H4 (cell line): Measurements from ENCODE around the gene SERPINB10. TPM values are rescaled to one million over a fixed set of nuclear protein-coding genes. Genes with fewer than 3 reads are reported as not detected.

Source experiments
- DNase-seq: peaks from one replicate; pipeline ENCODE4 v3.0.0-alpha.2; 2015; ENCODE audit warnings: low spot score
- total RNA-seq: library from RNA; depleted of rRNA; stranded (reverse); fragments of >200 nt; shearing (Covaris generic); gene quantifications from 2 replicates; pipeline ENCODE4 v1.2.3, GENCODE V29; 2014

SERPINB10 gene
- total RNA-seq, 1 experiment from 2014 or later = 1.0 TPM

GRCh38 chr18:63947051-63947790, 39.5 kb downstream of the SERPINB10 start:
- no peak for DNase-seq

- peak; percentile 32 for DNase-seq
These were observed 41.4 kb downstream of the SERPINB10 start, which contains the start of gene HMSD for GRCh38 chr18:63949068-63949737. TSS of gene HMSD (plus strand) at chr18:63949301. CDS start at chr18:63953456, 4,155 bp downstream.

DNA sequence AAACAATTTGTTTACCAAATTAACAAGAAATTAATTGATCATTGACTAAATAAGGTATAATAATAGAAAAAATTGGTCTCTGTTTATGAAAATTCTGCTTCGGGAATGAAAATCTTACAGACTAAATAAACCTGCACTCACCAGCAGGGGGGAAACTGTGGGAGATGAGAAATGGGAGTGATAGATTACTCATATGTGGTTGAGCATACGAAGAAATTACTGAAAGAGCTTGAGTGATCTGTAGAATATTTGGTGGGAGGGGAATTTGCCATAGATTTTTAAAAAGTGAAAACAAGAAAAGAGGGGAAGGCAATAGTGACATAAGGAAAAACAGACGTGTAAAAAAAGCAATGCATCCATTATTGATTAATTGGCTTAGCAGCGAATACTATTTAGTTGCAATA, 43.5 kb downstream of the SERPINB10 start:
- DNase-seq = no peak

- DNase-seq = no peak
These were observed 46.1 kb downstream of the SERPINB10 start for GRCh38 chr18:63953811-63954210.

- no peak for DNase-seq
These were observed 49.0 kb downstream of the SERPINB10 start for GRCh38 chr18:63956755-63957154.

DNA sequence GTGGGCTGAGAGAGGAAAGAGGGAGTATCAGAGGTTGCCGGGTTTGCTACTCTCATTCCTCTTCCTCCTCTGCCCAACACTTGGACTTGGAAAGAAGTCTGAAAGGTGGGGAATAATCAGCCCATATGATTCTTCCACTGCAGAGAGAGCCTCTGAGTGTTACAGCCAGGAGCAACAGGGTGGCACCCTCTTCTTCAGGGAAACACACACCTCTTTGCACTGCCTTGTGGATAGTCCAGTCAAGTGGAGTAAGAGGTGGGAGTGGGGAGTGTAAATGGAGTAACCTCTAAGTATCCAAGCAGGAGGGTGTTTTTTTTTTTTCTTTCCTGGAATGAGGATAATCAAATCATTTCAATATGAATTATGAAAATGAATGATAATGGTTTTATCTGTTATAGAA, 53.1 kb downstream of the SERPINB10 start:
- no peak for DNase-seq

GRCh38 chr18:63961435-63961980, 53.8 kb downstream of the SERPINB10 start:
- DNase-seq = no peak

DNA sequence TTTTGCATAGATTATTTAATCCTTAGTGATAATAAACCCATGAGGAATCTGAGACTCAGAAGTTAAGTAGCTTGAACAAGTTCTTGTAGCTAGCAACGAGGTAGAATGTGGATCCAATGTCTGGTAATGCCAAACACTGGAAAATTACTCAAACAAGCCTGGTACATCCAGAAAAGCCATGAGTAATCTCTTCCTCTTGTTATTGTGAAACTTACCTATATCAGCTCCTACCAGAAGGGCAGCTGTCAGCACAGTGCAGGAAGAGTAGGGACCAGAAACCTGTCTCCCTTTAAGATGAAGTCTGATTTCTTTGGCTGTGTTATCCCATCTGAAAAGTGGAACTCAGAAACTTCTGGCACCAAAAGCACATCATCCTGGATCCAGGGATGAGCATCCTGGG, 54.4 kb downstream of the SERPINB10 start:
- DNase-seq = no peak

DNA sequence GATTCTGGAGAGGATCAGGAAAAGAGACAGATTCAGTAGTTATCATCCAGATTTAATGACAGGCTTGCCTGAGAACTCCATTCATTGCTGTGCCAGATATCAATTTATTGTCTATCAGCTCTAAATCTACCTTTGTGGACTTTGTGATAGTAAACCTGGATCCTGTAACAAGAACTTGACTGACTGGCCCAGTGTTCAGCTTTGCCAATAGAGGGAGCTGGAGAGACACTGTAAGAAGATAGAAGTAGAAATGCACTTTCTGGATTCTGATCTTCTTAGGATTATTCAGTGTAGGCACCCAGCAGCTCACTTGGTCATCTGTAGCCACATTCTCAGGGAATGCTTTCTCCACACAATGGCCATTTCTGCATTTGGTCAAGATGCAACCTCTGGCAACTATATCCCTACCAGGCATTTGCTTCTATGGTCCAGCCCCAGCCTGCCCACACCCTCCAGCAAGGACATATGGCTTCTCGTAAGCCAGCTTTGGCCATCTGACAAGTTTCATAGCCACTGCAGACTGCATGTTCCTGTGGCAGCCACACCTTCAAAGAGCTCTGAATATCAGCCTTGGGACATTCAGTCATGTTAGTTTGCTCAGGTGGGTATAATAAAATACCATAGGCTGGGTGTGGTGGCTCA, 56.0 kb downstream of the SERPINB10 start:
- peak; percentile 74 for DNase-seq

- no peak for DNase-seq
These were observed 57.1 kb downstream of the SERPINB10 start for GRCh38 chr18:63964908-63965307.

DNA sequence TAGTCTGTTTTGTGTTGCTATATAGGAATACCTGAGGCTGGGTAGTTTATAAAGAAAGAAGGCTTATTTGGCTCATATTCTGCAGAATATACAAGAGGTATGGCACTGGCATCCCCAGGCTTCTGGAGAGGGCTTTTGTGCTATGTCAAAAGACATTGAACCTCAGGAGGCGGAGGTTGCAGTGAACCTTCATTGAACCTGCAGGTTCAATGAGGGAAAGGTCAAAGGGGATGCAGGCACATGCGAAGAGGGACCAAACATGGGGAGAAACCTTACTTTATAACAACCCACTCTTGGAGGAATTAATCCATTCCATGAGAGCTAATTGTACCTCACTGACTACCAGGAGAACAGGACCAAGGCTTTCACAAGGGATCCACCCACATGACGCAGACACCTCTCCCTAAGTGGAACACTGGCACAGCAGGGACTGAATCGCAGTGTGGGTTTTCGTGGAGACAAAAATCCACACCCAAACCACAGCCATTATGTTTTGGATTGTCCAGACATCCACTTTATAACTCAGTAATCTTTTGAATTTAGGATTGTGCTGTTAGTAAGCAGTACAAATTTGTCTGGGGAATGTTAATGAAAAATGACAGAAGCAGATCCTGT, 58.1 kb downstream of the SERPINB10 start:
- DNase-seq = no peak

DNA sequence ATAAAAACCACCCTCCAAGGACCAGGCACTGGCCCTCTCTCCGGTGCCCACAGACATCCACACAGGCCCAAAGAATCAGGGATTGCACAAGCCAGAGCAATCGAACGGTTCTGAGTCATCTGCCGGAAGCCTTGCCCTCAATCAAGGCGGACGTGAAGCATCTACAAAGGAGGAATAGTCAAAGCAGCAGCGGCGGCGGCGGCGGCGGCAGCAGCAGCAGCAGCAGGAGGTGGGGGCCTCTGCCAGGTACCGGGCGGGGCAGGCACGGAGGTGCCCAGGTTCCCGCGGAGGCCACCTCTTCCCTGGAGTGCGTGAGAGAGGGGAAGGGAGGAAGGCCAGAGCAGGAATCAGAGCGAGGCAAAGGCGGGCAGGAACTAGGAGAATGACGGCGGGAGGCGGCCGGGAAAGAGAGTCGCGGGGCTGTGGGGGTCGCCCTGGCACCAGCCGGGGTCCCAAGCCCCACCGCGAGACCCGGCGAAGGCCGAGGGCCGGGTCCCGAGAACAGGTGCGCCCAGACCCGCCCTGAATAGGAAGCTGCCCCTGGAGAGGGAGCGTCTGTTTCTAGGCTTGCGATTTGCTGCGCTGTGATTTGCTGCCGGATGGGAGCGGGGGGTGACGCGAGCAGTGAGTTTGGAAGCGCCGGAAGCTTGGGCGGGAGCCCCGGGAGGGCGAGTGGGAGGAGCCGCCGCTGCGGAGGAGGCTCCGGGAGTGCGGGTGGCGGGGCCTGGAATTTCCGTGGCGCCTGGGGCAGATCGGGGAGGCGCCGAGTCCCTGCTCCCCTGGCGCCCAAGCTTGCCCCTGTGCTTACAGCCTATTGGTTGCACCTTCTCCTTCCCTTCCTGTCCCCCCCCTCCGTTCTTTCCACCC, 62.4 kb downstream of the SERPINB10 start, which contains the start of gene SERPINB8:
TSS of gene SERPINB8 (plus strand) at position 140 of the 867 bp plus-strand sequence. CDS start 8,228 bp downstream, outside the sequence.
- peak; percentile 95 for DNase-seq

- DNase-seq = no peak
These were observed 63.0 kb downstream of the SERPINB10 start for GRCh38 chr18:63970809-63971205.

DNA sequence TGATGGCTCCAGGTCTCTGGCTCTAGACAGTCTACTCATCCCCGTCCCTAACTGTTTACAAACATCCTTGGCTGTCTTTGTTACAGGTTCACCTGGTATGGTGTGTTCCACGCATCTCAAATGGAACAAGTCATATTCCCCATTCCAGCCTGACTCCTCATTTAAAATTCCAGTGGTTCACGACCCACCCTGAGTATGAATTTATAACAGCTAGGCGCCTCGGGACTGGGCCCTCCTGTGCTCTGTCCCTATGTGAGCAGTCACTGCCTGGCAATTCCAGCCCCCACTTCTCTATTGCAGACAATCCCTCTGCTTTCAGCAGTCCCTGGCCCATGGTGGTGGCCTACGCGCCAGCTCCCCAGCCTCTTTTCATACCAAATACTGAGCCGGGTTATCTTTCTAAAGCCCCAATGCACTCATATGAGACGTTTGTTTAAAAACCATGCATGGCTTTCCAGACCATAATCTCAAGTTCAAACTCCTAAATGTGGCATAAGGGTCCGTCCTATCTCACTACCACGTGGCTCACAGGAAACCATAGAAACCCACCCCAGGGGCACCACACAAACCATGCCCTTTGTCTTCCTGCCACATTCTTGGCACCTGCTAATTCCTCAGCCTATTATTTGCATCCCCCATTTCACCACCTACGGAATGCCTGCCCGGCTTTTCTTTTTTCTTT, 63.7 kb downstream of the SERPINB10 start:
- DNase-seq = no peak

DNA sequence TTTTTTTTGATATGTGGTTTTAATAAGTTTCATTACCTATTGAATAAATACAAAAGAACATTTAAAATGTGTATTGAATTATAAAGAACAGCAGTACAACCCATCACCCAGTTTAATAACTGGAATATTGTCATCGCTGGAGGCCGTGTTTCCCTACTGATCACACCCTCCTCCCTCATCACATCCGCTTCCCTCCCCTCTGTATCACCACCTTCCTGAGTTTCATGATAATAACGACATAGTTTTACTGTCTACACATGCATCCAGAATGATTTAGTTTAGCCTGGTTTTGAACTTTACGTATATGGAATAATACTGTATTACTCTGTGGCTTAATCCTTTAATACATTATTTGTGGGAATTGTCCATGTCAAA, 64.2 kb downstream of the SERPINB10 start:
- DNase-seq = no peak

- peak; percentile 29 for DNase-seq
These were observed 67.2 kb downstream of the SERPINB10 start for GRCh38 chr18:63974991-63975390.

GRCh38 chr18:63975628-63976027, 67.9 kb downstream of the SERPINB10 start:
- no peak for DNase-seq

- no peak for DNase-seq
These were observed 69.3 kb downstream of the SERPINB10 start for GRCh38 chr18:63977040-63977439.

DNA sequence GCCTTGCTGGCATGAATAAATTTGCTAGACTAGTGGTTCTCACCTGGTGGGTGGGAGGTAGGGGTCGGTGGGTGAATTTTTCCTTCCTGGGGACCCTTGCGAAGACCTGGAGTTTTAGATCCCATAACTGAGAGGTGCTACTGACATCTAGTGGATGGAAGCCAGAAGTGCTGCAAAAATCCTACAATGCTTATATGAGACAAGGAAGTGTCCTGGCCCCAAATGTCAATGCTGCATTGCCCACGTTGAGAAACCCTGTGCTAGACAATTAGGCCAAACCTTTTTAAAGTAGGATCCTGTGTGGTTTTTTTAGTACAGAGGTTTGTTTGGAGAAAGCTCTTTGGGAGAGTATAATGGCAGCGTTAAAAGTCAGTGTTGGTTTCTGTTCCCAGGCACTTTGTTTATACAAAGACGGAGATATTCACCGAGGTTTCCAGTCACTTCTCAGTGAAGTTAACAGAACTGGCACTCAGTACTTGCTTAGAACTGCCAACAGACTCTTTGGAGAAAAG, 71.7 kb downstream of the SERPINB10 start:
- peak; percentile 81 for DNase-seq

GRCh38 chr18:63980027-63980426, 72.3 kb downstream of the SERPINB10 start:
- DNase-seq = no peak
